OCI-M2 (cell line): ENCODE results near the gene HDLBP.

Source experiments
- DNase-seq: peaks from one replicate; lab custom pipeline; 2025; ENCODE audit not compliant: unreplicated experiment; lab: John Stamatoyannopoulos, UW

HDLBP gene

GRCh38 chr2:241179899-241180298 lies 135.6 kb downstream of the HDLBP start:
- DNase-seq: no peak

DNA sequence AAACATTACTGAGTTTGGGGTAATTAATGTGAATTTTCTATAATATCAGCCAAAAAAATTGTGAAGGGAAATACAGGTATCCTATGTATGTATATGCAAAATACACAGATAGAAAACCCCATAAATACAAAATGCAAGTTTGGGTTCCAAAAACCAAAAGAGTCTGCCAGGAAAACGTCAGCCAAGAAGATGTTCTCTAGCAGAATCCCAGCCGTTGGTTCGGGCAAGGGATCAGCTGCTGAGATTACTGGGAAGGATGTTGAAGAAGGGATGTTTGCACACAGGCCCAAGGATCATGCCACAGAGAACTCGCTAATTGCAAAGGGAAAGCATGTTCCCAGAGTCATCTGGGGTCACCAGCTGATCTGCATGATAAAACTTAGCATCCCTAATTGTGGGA lies 136.5 kb downstream of the HDLBP start:
- DNase-seq: no peak

DNA sequence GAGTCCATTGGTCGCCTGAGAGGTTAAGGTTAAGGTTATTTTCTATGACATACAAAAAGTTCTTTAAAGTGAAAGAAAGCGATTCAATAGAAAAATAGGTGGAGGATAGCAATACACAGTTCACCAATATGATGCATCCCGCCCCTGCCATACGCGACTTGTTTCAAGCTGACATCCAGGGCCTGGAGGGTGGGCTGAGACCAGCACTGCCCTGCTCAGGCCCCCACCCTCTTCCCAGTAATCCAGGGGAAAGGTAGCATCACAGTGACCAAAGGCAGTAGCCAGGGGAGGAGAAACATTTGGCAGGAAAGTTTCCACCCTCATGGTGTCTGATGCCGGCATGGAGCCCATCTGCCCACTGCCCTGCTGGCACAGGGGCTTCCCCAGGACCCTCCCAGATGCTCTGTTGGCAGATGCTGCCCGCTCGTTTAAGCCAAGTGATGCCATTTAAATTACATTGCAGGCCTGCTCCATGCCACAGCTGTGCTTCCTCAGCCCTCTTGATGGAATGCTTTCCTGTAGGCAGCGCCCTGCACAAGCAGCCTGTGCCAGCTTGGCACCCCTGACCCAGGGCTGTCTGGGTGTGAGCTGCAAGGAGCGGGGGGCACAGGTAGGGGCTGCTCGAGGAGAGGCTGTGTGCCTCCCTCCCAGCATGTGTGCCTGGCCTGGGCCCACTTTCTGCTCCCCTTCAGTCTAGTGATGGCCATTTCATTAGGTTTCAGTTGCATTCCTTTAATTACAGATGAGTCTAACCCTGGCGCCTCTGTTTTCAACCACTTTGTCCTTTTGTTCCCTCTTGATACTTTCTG lies 137.7 kb downstream of the HDLBP start:
- DNase-seq: no peak
